Amniotic epithelial cell (primary cell): ENCODE measurements around the gene CHD1.

Experiments
- DNase-seq: peaks from one replicate; pipeline ENCODE4 v3.0.0-alpha.2; 2010; ENCODE audit warnings: low read depth

Gene CHD1

DNA sequence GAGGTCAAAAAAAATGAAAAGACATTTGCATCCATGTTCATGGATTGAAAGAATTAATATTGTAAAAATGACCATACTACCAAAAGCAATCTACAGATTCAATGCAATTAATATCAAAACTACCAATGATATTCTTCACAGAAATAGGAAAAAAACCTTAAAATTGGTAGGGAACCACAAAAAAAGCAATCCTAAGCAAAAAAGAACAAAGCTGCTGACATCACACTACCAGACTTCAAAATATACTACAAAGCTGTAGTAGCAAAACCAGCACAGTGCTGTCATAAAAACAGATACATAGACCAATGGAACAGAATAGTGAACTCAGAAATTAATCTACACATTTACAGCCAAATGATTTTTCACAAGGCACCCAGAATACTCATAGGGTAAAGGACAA, 121.0 kb downstream of the CHD1 start:
- DNase-seq = no peak

GRCh38 chr5:98805070-98805469, 123.7 kb downstream of the CHD1 start:
- no peak for DNase-seq

DNA sequence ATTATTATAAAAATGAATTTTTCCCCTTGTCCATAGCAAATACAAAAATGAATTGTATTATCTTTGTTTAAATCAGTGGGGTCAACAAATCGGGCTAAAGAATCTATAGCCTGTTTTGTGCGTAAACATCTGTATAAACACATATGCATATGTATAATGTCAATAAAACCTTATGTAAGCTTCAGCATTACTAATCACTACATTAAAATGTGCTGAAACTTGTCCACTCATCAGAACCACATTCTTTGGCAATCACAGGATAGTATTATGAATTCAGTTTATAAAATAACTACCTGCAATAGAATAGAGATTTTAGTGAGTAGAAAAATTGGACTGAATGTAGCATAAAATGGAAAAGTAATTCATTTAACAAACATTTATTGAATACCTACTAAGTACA, 124.7 kb downstream of the CHD1 start:
- DNase-seq = no peak
